ENCODE data around the gene TBC1D7.

GRCh38 chr6:13349811-13350506 lies 21.6 kb upstream of the TBC1D7 start:
- TF ChIP-seq POLR2A (IDR thresholded peaks at IDR 0.05; ENCODE audit: extremely low read depth, insufficient read length) = no peak
- no peak for TF ChIP-seq CTCF (IDR thresholded peaks at IDR 0.05; ENCODE audit: low read depth, low read length)
- TF ChIP-seq MAX (IDR thresholded peaks at IDR 0.05; ENCODE audit: low read depth, low read length) = no peak

Measured in NB4 (cell line).